Breast epithelium (tissue), 3 donors: ENCODE measurements around the gene ZNF81.

Source experiments
- CTCF ChIP-seq, 3 donors: fragments of 450-650 bp; IDR thresholded peaks; one replicate each; pipeline ENCODE4 v1.5.1; 2016 to 2017; ENCODE audit warnings: antibody characterized with exemption in 3 of 3, mild to moderate bottlenecking in 3 of 3, moderate library complexity in 3 of 3
- POLR2A ChIP-seq: fragments of 450-650 bp; IDR thresholded peaks from one replicate; pipeline ENCODE4 v1.6.1; 2016; ENCODE audit warnings: antibody characterized with exemption, mild to moderate bottlenecking, moderate library complexity
- POLR2AphosphoS5 ChIP-seq, 3 donors: sonication (generic); formaldehyde crosslinking; IDR thresholded peaks; one replicate each; pipeline ENCODE4 v1.6.1; 2017; ENCODE audit warnings: antibody characterized with exemption in 3 of 3

GRCh38 chrX:47836164-47837072 is at the start of gene ZNF81:
- no peak for TF ChIP-seq CTCF (IDR thresholded peaks at IDR 0.05)
- TF ChIP-seq POLR2A, result no peak
- TF ChIP-seq POLR2AphosphoS5 (IDR thresholded peaks at IDR 0.05), result peak in 2 of 3 donors; percentile 54 to 59
